GM18951 (cell line): ENCODE measurements around the gene TRIM47.
A peak's percentile ranks its signal among the peaks of the same experiment; 100 is the strongest.
"Not testable (repeated sequence)": the region's sequence is repeated elsewhere in the genome, so short reads cannot be mapped to it uniquely, and the experiment has no call there.

ENCODE experiments used
- POLR2A ChIP-seq: IDR thresholded peaks from 4 replicates; pipeline ENCODE4 v1.6.1; 2011; ENCODE audit warnings: mild to moderate bottlenecking; ENCODE audit not compliant: insufficient read length, insufficient read depth; ENCODE audit errors: extremely low read depth
- in situ Hi-C: fragments of 300-500 bp; cut with MboI; formaldehyde crosslinking; loops from one replicate; pipeline ENCODE4 v1.12.0; 2022; ENCODE audit warnings: low sequenced_read_pairs, mixed read lengths, inconsistent platforms; ENCODE audit not compliant: unreplicated experiment

Gene TRIM47

DNA sequence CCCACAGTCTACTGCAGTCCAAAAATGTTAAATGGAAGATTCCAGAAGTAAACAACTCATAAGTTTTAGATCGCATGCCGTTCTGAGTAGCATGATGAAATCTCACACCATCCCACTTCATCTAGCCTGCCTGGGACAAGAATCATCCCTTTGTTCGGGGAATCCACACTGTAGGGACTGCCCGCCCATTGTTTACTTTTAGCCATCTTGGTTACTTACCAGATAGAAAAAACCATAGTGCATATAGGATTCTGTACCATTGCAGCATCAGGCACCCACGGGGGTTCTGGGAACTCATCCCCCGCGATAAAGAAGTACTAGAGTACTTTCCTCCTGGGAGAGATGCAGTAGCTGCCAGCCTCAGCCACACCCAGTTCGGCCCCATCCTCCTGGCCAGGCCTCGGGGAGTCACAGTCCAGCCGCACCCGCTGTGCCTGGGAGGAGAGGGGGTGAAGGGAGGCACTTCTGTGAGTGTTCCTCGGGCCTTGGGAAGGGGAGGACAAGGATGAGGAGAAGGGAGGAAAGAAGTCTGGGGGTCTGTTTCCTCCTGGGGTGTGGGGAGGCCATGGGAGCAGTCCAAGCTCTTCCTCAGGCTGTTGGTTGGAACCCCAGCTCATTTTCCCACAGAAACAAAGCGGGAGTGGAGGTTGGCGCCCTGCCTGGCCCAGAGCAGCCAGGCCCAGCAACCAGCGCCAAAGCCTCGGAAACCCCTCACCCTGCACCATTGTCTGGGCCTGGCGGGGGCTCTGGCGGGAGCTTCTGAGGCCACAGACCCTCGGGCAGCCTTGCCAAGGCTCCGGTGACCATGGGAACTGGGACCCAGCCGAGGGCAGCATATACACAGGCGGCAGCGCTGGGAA, 8.9 kb downstream of the TRIM47 start:
- in situ Hi-C loops = no loop called here
- no peak for TF ChIP-seq POLR2A

GRCh38 chr17:75868730-75869281, 9.6 kb downstream of the TRIM47 start:
- in situ Hi-C loops = not testable (repeated sequence)

- in situ Hi-C loops = not testable (repeated sequence)
Measured at GRCh38 chr17:75865404-75866188, 12.8 kb downstream of the TRIM47 start.

DNA sequence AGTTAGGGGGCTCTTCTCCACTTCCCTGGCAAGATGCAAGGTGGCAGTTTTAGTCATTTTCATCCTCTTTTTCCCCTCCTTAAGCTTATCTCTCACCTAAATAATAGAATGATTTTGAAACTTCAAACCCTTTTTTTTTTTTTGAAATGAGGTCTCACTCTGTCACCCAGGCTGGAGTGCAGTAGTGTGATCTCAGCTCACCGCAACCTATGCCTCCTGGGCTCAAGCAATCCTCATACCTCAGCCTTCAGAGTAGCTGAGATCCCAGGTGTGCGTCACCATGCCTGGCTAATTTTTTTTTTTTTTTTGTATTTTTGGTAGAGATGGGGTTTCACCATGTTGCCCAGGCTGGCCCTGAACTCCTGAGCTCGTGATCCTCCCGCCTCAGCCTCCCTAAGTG, 13.5 kb downstream of the TRIM47 start:
- in situ Hi-C loops = not testable (repeated sequence)

DNA sequence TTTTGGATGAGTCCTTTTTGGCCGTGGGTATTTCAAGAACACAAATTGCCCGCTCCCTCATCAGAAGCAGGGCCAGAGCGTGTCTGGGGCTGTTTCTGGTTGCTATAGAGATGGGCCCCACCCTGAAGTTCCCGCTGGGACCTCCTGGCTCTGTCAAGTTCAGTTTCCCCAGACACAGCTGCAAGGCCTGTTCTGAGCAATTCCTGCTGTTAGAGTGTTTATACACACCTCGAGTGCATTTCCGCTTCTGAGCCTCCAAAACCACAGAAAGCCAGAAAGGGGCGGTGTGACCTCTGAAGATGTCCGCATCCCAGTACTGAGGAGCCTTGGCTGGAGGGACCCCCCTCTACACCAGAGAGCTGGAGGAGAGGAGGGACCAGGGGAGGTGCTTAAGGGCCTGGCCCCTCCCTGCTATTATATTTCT, 13.9 kb downstream of the TRIM47 start:
- TF ChIP-seq POLR2A = no peak
- in situ Hi-C loops = no loop called here

GRCh38 chr17:75861927-75862317, 16.5 kb downstream of the TRIM47 start:
- no peak for TF ChIP-seq POLR2A
- in situ Hi-C loops = no loop called here

DNA sequence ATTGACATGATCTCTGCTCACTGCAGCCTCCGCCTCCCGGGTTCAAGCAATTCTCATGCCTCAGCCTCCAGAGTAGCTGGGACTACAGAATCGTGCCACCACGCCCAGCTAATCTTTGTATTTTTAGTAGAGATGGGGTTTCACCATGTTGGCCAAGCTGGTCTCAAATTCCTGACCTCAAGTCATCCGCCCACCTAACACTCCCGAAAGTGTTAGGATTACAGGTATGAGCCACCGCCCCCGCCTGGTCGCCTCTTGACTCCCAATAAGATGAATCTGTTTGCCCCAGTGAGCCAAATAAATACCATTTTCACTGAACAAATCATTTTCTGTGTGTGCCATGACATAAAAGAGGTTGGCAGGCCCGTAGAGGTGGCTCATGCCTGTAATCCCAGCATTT, 19.0 kb downstream of the TRIM47 start:
- in situ Hi-C loops = not testable (repeated sequence)

- no peak for TF ChIP-seq POLR2A
- in situ Hi-C loops = no loop called here
Measured at GRCh38 chr17:75856062-75856756, 22.2 kb downstream of the TRIM47 start.

- peak; percentile 98 for TF ChIP-seq POLR2A
- in situ Hi-C loops = no loop called here
Measured at GRCh38 chr17:75855310-75856061, 22.9 kb downstream of the TRIM47 start, which contains the start of gene WBP2. WBP2 (minus strand) TSS chr17:75855335; CDS start chr17:75855297, 38 bp downstream.

GRCh38 chr17:75854881-75855309, 23.5 kb downstream of the TRIM47 start:
- in situ Hi-C loops = no loop called here
- TF ChIP-seq POLR2A = no peak

GRCh38 chr17:75854101-75854748, 24.2 kb downstream of the TRIM47 start:
- no peak for TF ChIP-seq POLR2A
- in situ Hi-C loops = no loop called here

DNA sequence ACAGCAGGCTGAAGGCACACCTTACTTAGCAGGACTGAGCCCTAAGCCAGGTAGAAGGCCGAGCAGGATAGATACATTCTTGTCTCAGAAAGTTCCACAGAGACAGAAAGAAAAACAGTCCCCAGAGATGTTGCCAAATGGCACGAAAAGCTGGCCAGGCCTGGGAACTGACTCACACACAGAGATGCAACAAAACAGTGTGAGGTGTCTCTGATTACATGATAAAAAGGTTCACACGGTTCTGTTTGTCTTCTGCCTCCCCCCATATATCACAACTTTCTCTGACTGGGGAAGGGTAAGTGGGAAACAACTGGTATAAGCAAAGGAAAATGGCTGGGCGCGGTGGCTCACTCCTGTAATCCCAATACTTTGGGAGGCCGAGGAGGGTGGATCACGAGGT, 24.9 kb downstream of the TRIM47 start:
- TF ChIP-seq POLR2A = no peak
- in situ Hi-C loops = no loop called here

- in situ Hi-C loops = not testable (repeated sequence)
Measured at GRCh38 chr17:75851693-75851991, 26.7 kb downstream of the TRIM47 start.
